AG04449 (cell line): ENCODE data around the gene TCEA3.

Experiments
- CTCF ChIA-PET: fragments of 350-600 bp; formaldehyde crosslinking; extraction: SDS; loops from one replicate; lab custom pipeline; 2021; ENCODE audit warnings: antibody characterized with exemption; lab: Yijun Ruan, JAX
- POLR2A ChIA-PET: fragments of 400-600, 350-600 bp; formaldehyde crosslinking; extraction: SDS; loops from one replicate; lab custom pipeline; 2020; ENCODE audit warnings: antibody characterized with exemption, inconsistent platforms; lab: Yijun Ruan, JAX
- DNase-seq: peaks from one replicate; pipeline ENCODE4 v3.0.0-alpha.2; 2010; ENCODE audit warnings: low read depth, low spot score
- H3K4me3 ChIP-seq: 2 replicates; pipeline ENCODE4 v1.5.1; 2011; ENCODE audit warnings: low read depth, mild to moderate bottlenecking, control low read depth, low read length
- CTCF ChIP-seq: IDR thresholded peaks from one replicate; pipeline ENCODE4 v1.5.1; 2011; ENCODE audit warnings: mild to moderate bottlenecking, moderate library complexity, low read length, control low read depth, inconsistent platforms; ENCODE audit not compliant: insufficient read depth; ENCODE audit errors: missing control alignments

Gene TCEA3

DNA sequence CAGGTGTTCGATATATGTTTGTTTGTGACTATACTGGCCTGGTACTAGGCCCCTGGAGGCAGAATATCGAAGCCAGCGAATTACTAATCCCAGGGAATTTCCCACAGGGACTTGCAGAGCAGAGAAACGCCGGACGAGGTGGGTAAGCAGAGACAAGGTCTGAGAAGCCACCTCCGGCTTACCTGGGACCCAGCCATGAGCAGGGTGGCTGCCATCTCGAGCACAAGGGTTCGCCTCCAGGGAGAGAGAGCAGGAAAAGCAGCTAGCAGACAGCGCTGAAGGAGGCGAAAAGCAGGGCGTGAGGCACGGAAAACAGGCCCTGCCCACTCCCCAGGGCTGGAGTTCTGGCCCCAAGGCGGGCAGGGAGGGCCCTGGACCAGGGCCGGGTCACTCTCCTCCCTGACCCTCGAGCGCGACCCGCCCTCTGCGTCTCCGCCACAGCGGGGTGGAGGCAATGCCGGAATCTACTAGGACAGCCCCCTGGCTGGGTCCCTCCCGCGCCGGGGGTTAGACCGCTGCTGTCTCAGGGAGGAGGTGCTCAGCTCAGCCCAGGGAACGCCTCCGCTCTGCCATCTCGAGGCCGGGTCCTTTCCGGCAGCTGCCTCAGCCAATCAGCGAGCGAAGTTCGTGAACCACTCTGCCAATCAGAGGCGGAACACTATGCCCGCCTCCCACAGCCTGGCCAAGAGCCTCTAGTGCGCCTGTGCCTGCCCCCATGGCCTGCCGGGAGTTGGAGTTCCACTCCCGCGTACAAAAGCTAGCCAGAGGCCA lies 56.6 kb downstream of the TCEA3 start:
- TF ChIP-seq CTCF = no peak
- CTCF ChIA-PET = interaction anchor here (0.6 to 3.6 kb wide), 7 partner anchors 12 to 53 kb away, joined by 3 to 31 read pairs (median 3); partner anchors contain the start of gene HNRNPR
- peak overlapping the region; percentile 90 for H3K4me3 ChIP-seq
- POLR2A ChIA-PET = interaction anchor here (0.9 to 2.5 kb wide), 6 partner anchors 9 to 84 kb away, joined by 3 to 30 read pairs (median 5); partner anchors contain the start of gene HNRNPR
- peak; percentile 89 for DNase-seq

- peak overlapping the region; percentile 90 for H3K4me3 ChIP-seq
- TF ChIP-seq CTCF = no peak
- no peak for DNase-seq
- ChIA-PET POLR2A (interaction anchor here (1.7 kb wide), 1 partner anchor 23 kb away, joined by 30 read pairs; the partner anchor contains the start of gene HNRNPR), CTCF (interaction anchor here (2.0 to 3.6 kb wide), 2 partner anchors 12 to 37 kb away, joined by 12 to 31 read pairs; no protein-coding TSS in a partner anchor)
Observed at GRCh38 chr1:23367451-23367790, 57.1 kb downstream of the TCEA3 start.

- CTCF ChIA-PET = interaction anchor here (1.0 to 1.4 kb wide), 2 partner anchors 37 to 173 kb away, joined by 3 to 6 read pairs; no protein-coding TSS in a partner anchor
- TF ChIP-seq CTCF = no peak
- no peak overlapping the region for H3K4me3 ChIP-seq
- no peak for DNase-seq
- POLR2A ChIA-PET = interaction anchor here (0.6 to 1.6 kb wide), 2 partner anchors 22 to 26 kb away, joined by 3 to 4 read pairs; partner anchors contain the start of gene HNRNPR
Observed at GRCh38 chr1:23366598-23366997, 58.0 kb downstream of the TCEA3 start.

DNA sequence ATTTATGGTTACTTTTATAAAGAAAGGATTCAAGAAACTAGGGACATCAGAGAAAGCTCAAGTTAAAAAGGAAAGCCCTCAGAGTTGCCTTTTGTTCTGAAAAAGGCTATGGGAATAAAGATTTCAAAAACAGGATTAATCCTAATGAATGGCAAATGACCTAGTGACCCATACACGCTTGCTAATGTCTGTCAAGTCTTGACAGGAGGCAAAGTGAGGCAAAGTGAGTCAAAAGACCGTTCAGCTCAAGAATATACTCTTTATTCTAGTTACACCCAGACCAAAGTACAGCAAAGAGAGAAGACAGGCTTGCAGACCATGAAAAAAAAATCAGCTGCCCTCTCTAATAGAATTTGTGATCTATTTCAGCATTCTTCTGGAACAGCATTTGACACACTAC lies 58.4 kb downstream of the TCEA3 start:
- no peak overlapping the region for H3K4me3 ChIP-seq
- ChIA-PET POLR2A (interaction anchor here (0.6 to 1.6 kb wide), 2 partner anchors 22 to 25 kb away, joined by 3 to 4 read pairs; partner anchors contain the start of gene HNRNPR), CTCF (interaction anchor here (1.0 to 1.4 kb wide), 2 partner anchors 38 to 174 kb away, joined by 3 to 6 read pairs; no protein-coding TSS in a partner anchor)
- no peak for DNase-seq
- no peak for TF ChIP-seq CTCF

DNA sequence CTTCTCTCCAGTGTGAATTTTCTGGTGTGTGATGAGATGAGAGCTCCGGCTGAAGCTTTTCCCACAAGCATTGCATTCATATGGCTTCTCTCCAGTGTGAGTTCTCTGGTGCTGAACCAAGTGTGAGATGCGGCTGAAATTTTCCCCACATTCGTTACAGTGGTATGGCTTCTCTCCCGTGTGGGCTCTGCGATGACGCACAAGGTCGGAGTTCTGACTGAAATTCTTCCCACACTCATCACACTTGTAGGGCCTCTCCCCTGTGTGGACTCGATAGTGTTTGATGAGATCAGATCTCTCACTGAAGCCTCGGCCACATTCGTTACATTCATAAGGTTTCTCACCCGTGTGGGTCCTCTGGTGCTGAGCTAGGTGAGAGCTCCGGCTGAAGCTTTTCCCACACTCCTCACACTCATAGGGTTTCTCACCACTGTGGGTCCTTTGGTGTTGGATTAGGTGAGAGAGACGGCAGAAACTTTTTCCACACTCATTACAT lies 62.3 kb downstream of the TCEA3 start:
- H3K4me3 ChIP-seq = no peak overlapping the region
- CTCF ChIA-PET = interaction anchor here (1.5 kb wide), 1 partner anchor 17 kb away, joined by 3 read pairs; no protein-coding TSS in a partner anchor
- POLR2A ChIA-PET = interaction anchor here (1.1 kb wide), 1 partner anchor 9 kb away, joined by 3 read pairs; no protein-coding TSS in a partner anchor
- no peak for DNase-seq
- no peak for TF ChIP-seq CTCF
